PFSK-1 (cell line): Measurements from ENCODE around the gene FBH1.

Source experiments
- FOXP2 ChIP-seq: optimal IDR thresholded peaks from 2 replicates; pipeline ENCODE3; 2011; ENCODE audit warnings: borderline replicate concordance, control low read depth, inconsistent platforms; ENCODE audit not compliant: insufficient read depth; ENCODE audit errors: extremely low read length, extremely low read depth
- POLR2AphosphoS5 ChIP-seq: IDR thresholded peaks from 2 replicates; pipeline ENCODE4 v1.6.1; 2012; ENCODE audit warnings: low read depth, mild to moderate bottlenecking, control low read depth, low read length, moderate library complexity
- REST ChIP-seq, 2 experiments: IDR thresholded peaks; 2 replicates each; pipeline versions ENCODE4 v1.6.1 to v1.8.0; 2011 to 2012; ENCODE audit warnings: low read depth in 2 of 2, low read length in 2 of 2, control low read depth in 1 of 2, inconsistent platforms in 1 of 2, mild to moderate bottlenecking in 1 of 2, moderate library complexity in 1 of 2; ENCODE audit not compliant: insufficient read depth in 1 of 2
- SIN3A ChIP-seq: IDR thresholded peaks from 2 replicates; pipeline ENCODE4 v1.6.1; 2012; ENCODE audit warnings: mild to moderate bottlenecking, low read length, moderate library complexity, borderline replicate concordance; ENCODE audit not compliant: insufficient read depth
- TAF1 ChIP-seq: IDR thresholded peaks from 2 replicates; pipeline ENCODE4 v1.6.1; 2012; ENCODE audit warnings: low read length, control low read depth, borderline replicate concordance; ENCODE audit not compliant: insufficient read depth

- TF ChIP-seq POLR2AphosphoS5: no peak
- TF ChIP-seq REST (IDR thresholded peaks at IDR 0.05; ENCODE audit: insufficient read depth in 1 of 2, low read depth in 2 of 2, low read length in 2 of 2): no peak
- no peak for TF ChIP-seq TAF1
- TF ChIP-seq FOXP2: no peak
- TF ChIP-seq SIN3A: no peak
Measured at GRCh38 chr10:5892007-5892406, 2.0 kb downstream of the FBH1 start.
